ENCODE results near the gene AACS.

Gene AACS

GRCh38 chr12:125184213-125184967 lies 119.2 kb downstream of the AACS start:
- Mint-ChIP-seq H3K27ac (no peak overlapping the region), H3K4me3 (peak overlapping the region; percentile 17 to 76 (median 63)), H3K4me1 (peaks cover 16% of the 10 kb centered on the region), H3K36me3 (ENCODE audit: low read depth) (no peaks in the 10 kb centered on the region), H3K9me3 (no peaks in the 10 kb centered on the region), H3K27me3 (ENCODE audit: low read depth) (peaks cover 79% of the 10 kb centered on the region)
- TF ChIP-seq CTCF (IDR thresholded peaks at IDR 0.05; ENCODE audit: unreplicated experiment in 3 of 3) = no peak

GRCh38 chr12:125185311-125185739 lies 120.1 kb downstream of the AACS start:
- peak overlapping the region; percentile 17 to 76 (median 63) for H3K4me3 Mint-ChIP-seq
- H3K27ac Mint-ChIP-seq = no peak overlapping the region
- H3K9me3 Mint-ChIP-seq = no peaks in the 10 kb centered on the region
- H3K27me3 Mint-ChIP-seq (ENCODE audit: low read depth) = peaks cover 88% of the 10 kb centered on the region
- peaks cover 20% of the 10 kb centered on the region for H3K4me1 Mint-ChIP-seq
- no peak for TF ChIP-seq CTCF (IDR thresholded peaks at IDR 0.05; ENCODE audit: unreplicated experiment in 3 of 3)
- H3K36me3 Mint-ChIP-seq (ENCODE audit: low read depth) = no peaks in the 10 kb centered on the region

- H3K36me3 Mint-ChIP-seq (ENCODE audit: low read depth) = no peaks in the 10 kb centered on the region
- no peaks in the 10 kb centered on the region for H3K9me3 Mint-ChIP-seq
- H3K4me3 Mint-ChIP-seq = peak within 1 kb of the TSS; percentile 63 to 76 (median 70)
- peaks cover 92% of the 10 kb centered on the region for H3K27me3 Mint-ChIP-seq (ENCODE audit: low read depth)
- peak; percentile 33 to 55 (median 36) for TF ChIP-seq CTCF (IDR thresholded peaks at IDR 0.05; ENCODE audit: unreplicated experiment in 3 of 3)
- H3K27ac Mint-ChIP-seq = no peak within 1 kb of the TSS
- H3K4me1 Mint-ChIP-seq = peaks cover 20% of the 10 kb centered on the region
Measured at GRCh38 chr12:125185740-125186470, 120.7 kb downstream of the AACS start, which contains the start of gene TMEM132B. TMEM132B (plus strand) TSS chr12:125186386.

GRCh38 chr12:125186471-125187147 lies 121.4 kb downstream of the AACS start:
- Mint-ChIP-seq H3K9me3 (no peaks in the 10 kb centered on the region), H3K4me1 (peaks cover 20% of the 10 kb centered on the region), H3K27me3 (ENCODE audit: low read depth) (peaks cover 92% of the 10 kb centered on the region), H3K36me3 (ENCODE audit: low read depth) (no peaks in the 10 kb centered on the region), H3K4me3 (peak overlapping the region in 2 of 3 experiments; percentile 52 to 66), H3K27ac (no peak overlapping the region)
- no peak for TF ChIP-seq CTCF (IDR thresholded peaks at IDR 0.05; ENCODE audit: unreplicated experiment in 3 of 3)

GRCh38 chr12:125187148-125187745 lies 122.0 kb downstream of the AACS start:
- Mint-ChIP-seq H3K4me3 (peak overlapping the region; percentile 73 to 78 (median 73)), H3K27ac (no peak overlapping the region), H3K27me3 (ENCODE audit: low read depth) (peaks cover 92% of the 10 kb centered on the region), H3K4me1 (peaks cover 20% of the 10 kb centered on the region), H3K9me3 (no peaks in the 10 kb centered on the region), H3K36me3 (ENCODE audit: low read depth) (no peaks in the 10 kb centered on the region)
- TF ChIP-seq CTCF (IDR thresholded peaks at IDR 0.05; ENCODE audit: unreplicated experiment in 3 of 3) = no peak

Measured in nephron (organoid).